HepG2 (cell line): ENCODE results near the gene MPO. TPM values are rescaled to one million over a fixed set of nuclear protein-coding genes. Genes with fewer than 3 reads are reported as not detected.

Experiments used
- ATAC-seq: fragments of 200-7000 bp; cut with Tn5 transposase; 3 replicates; pipeline ENCODE4 v1.9.1; 2020; ENCODE audit warnings: mild to moderate bottlenecking, moderate library complexity
- BruUV-seq: library from RNA; stranded (reverse); fragments of 400-500 nt; replicated peaks from 2 replicates; lab custom pipeline; 2021; lab: Mats Ljungman, UMichigan
- CTCF ChIA-PET: fragments of 300-600 bp; formaldehyde crosslinking; extraction: SDS; loops from one replicate; lab custom pipeline; 2021; ENCODE audit warnings: low total read pairs, inconsistent platforms, low intra/inter-chr PET ratio; lab: Yijun Ruan, JAX
- POLR2A ChIA-PET: fragments of 350-600 bp; sonication (Branson Sonifier 250); formaldehyde crosslinking; loops from one replicate; lab custom pipeline; 2020; ENCODE audit warnings: antibody characterized with exemption, inconsistent platforms; lab: Yijun Ruan, JAX
- DNase-seq: peaks from one replicate; pipeline ENCODE4 v3.0.0-alpha.2; 2015; ENCODE audit warnings: low spot score
- FAIRE-seq: peaks from 3 replicates; lab custom pipeline; 2011; peaks lifted over from hg19 to GRCh38; lab: Jason Lieb, UNC
- H2AFZ ChIP-seq: one replicate; pipeline ENCODE4 v1.6.1; 2011; ENCODE audit warnings: low read length, inconsistent platforms
- H3K27ac ChIP-seq: fragments of 300-600 bp; 3 replicates; pipeline ENCODE4 v1.8.0; 2011; ENCODE audit warnings: mixed run types, mild to moderate bottlenecking, mixed read lengths, low read length, inconsistent platforms; ENCODE audit not compliant: insufficient read depth; ENCODE audit errors: extremely low read length
- H3K27me3 ChIP-seq, 2 experiments: fragments of 200-600 bp in 1 of 2; 2 replicates in 1 of 2; 3 replicates in 1 of 2; pipeline versions ENCODE4 v1.6.0 to v1.8.0; 2011; ENCODE audit warnings: low read length in 2 of 2, mild to moderate bottlenecking in 2 of 2, moderate library complexity in 2 of 2, inconsistent platforms in 1 of 2; ENCODE audit not compliant: insufficient read depth in 2 of 2, control insufficient read depth in 1 of 2
- H3K36me3 ChIP-seq, 2 experiments: fragments of 200-600 bp in 1 of 2; replicated peaks in 1 of 2; 2 replicates in 1 of 2; 3 replicates in 1 of 2; pipeline versions ENCODE4 v1.5.1 to v1.8.0; 2011; ENCODE audit warnings: low read length in 2 of 2, inconsistent platforms in 1 of 2; ENCODE audit not compliant: insufficient read depth in 2 of 2, control insufficient read depth in 1 of 2
- H3K4me1 ChIP-seq: 2 replicates; pipeline ENCODE4 v1.5.1; 2012; ENCODE audit warnings: low read length, inconsistent platforms; ENCODE audit not compliant: insufficient read depth
- H3K4me2 ChIP-seq: 2 replicates; pipeline ENCODE4 v1.6.0; 2011; ENCODE audit warnings: low read depth, low read length, inconsistent platforms
- H3K4me3 ChIP-seq, 3 experiments: fragments of 200-600 bp in 1 of 3; sonication (generic), shearing (Covaris generic) in 1 of 3; replicated peaks in 1 of 3; 2 replicates each; pipeline ENCODE4 v1.5.1; 2011 to 2016; ENCODE audit warnings: low read length in 3 of 3, inconsistent platforms in 2 of 3, low read depth in 2 of 3, mild to moderate bottlenecking in 2 of 3, control low read depth in 1 of 3, mixed read lengths in 1 of 3; ENCODE audit not compliant: insufficient read depth in 1 of 3
- H3K79me2 ChIP-seq: one replicate; pipeline ENCODE4 v1.6.1; 2011; ENCODE audit warnings: low read length, inconsistent platforms; ENCODE audit not compliant: insufficient read depth
- H3K9ac ChIP-seq: 2 replicates; pipeline ENCODE4 v1.6.0; 2011; ENCODE audit warnings: mild to moderate bottlenecking, low read depth, low read length, inconsistent platforms; ENCODE audit not compliant: insufficient read depth
- H3K9me3 ChIP-seq: 2 replicates; pipeline ENCODE4 v1.5.1; 2012; ENCODE audit warnings: mild to moderate bottlenecking, low read length
- H4K20me1 ChIP-seq: 2 replicates; pipeline ENCODE4 v1.6.0; 2011; ENCODE audit warnings: inconsistent platforms, mild to moderate bottlenecking, low read length, moderate library complexity; ENCODE audit not compliant: insufficient read depth
- CCAR2 ChIP-seq: fragments of 200-400 bp; formaldehyde crosslinking; optimal IDR thresholded peaks from 2 replicates; pipeline ENCODE3; 2018; ENCODE audit warnings: low read depth, mild to moderate bottlenecking, low read length, moderate library complexity
- CREM ChIP-seq, 2 experiments: sonication (generic) in 1 of 2; formaldehyde crosslinking in 1 of 2; IDR thresholded peaks; 2 replicates each; pipeline versions ENCODE4 v1.4.0 to v1.6.1; 2016 to 2020; ENCODE audit warnings: antibody characterized with exemption in 1 of 2, mild to moderate bottlenecking in 1 of 2, missing genetic modification reagents in 1 of 2
- DPF2 ChIP-seq: sonication (generic); formaldehyde crosslinking; IDR thresholded peaks from 2 replicates; pipeline ENCODE4 v1.4.0; 2020; ENCODE audit warnings: mild to moderate bottlenecking, low read depth, missing genetic modification reagents, borderline replicate concordance
- EED ChIP-seq: sonication (generic); formaldehyde crosslinking; IDR thresholded peaks from 2 replicates; pipeline ENCODE4 v1.5.0; 2020; ENCODE audit warnings: mild to moderate bottlenecking, missing genetic modification reagents
- KAT2B ChIP-seq: fragments of 150-350 bp; IDR thresholded peaks from 2 replicates; pipeline ENCODE4 v1.6.1; 2014; ENCODE audit warnings: low read depth, low read length, borderline replicate concordance
- KLF16 ChIP-seq, 2 experiments: sonication (generic) in 1 of 2; formaldehyde crosslinking in 1 of 2; IDR thresholded peaks; 2 replicates each; pipeline versions ENCODE4 v1.6.1 to v1.8.0; 2016 to 2023; ENCODE audit warnings: missing genetic modification reagents in 2 of 2, missing compliant biosample characterization in 1 of 2
- MIER2 ChIP-seq: IDR thresholded peaks from 2 replicates; pipeline ENCODE4 v1.6.1; 2016; ENCODE audit warnings: missing biosample characterization, missing genetic modification reagents
- MIER3 ChIP-seq: IDR thresholded peaks from 2 replicates; pipeline ENCODE4 v1.6.1; 2016; ENCODE audit warnings: missing compliant biosample characterization, borderline replicate concordance
- MIXL1 ChIP-seq: IDR thresholded peaks from 2 replicates; pipeline ENCODE4 v1.6.1; 2016
- MXD4 ChIP-seq: IDR thresholded peaks from 2 replicates; pipeline ENCODE4 v1.6.1; 2016; ENCODE audit warnings: mild to moderate bottlenecking, missing biosample characterization, missing genetic modification reagents
- MXI1 ChIP-seq: IDR thresholded peaks from 3 replicates; pipeline ENCODE4 v1.6.1; 2012; ENCODE audit warnings: low read depth, low read length, inconsistent platforms, borderline replicate concordance
- PRMT3 ChIP-seq: sonication (generic); formaldehyde crosslinking; IDR thresholded peaks from 2 replicates; pipeline ENCODE4 v1.8.1; 2022; ENCODE audit warnings: low read depth, mild to moderate bottlenecking, moderate library complexity, missing genetic modification reagents, borderline replicate concordance
- PRPF4 ChIP-seq: fragments of 200-400 bp; formaldehyde crosslinking; IDR thresholded peaks from 2 replicates; pipeline ENCODE4 v1.6.1; 2016; ENCODE audit warnings: low read length, low read depth; ENCODE audit not compliant: poor library complexity, severe bottlenecking
- SIX4 ChIP-seq: sonication (generic); formaldehyde crosslinking; IDR thresholded peaks from 2 replicates; pipeline ENCODE4 v1.4.0; 2020; ENCODE audit warnings: missing genetic modification reagents
- ZFY ChIP-seq: sonication (generic); formaldehyde crosslinking; IDR thresholded peaks from 2 replicates; pipeline ENCODE4 v1.4.0; 2020; ENCODE audit warnings: missing genetic modification reagents
- ZNF143 ChIP-seq: sonication (generic); formaldehyde crosslinking; IDR thresholded peaks from 2 replicates; pipeline ENCODE4 v1.4.0; 2020; ENCODE audit warnings: missing genetic modification reagents
- ZNF224 ChIP-seq: sonication (generic); formaldehyde crosslinking; IDR thresholded peaks from 2 replicates; pipeline ENCODE4 v1.5.0; 2020; ENCODE audit warnings: mild to moderate bottlenecking, missing genetic modification reagents
- ZNF432 ChIP-seq: sonication (generic); formaldehyde crosslinking; IDR thresholded peaks from 2 replicates; pipeline ENCODE4 v1.5.0; 2020; ENCODE audit warnings: missing genetic modification reagents, mild to moderate bottlenecking, borderline replicate concordance
- ZNF44 ChIP-seq: sonication (generic); formaldehyde crosslinking; IDR thresholded peaks from 2 replicates; pipeline ENCODE4 v1.5.1; 2020; ENCODE audit warnings: mild to moderate bottlenecking, missing genetic modification reagents
- ZNF615 ChIP-seq: sonication (generic); formaldehyde crosslinking; IDR thresholded peaks from 2 replicates; pipeline ENCODE4 v1.5.0; 2020; ENCODE audit warnings: mild to moderate bottlenecking, missing genetic modification reagents, borderline replicate concordance
- ZNF619 ChIP-seq: sonication (generic); formaldehyde crosslinking; IDR thresholded peaks from 2 replicates; pipeline ENCODE4 v1.4.0; 2020; ENCODE audit warnings: mild to moderate bottlenecking, missing genetic modification reagents
- ZNF737 ChIP-seq: sonication (generic); formaldehyde crosslinking; IDR thresholded peaks from 2 replicates; pipeline ENCODE4 v1.5.0; 2020; ENCODE audit warnings: missing genetic modification reagents, mild to moderate bottlenecking, borderline replicate concordance
- WGBS: methylation state at CpG from one replicate; pipeline ENCODE4 v1.1.6; 2017; ENCODE audit warnings: low lambda C conversion rate; 5-methylcytosine and 5-hydroxymethylcytosine counted together
- in situ Hi-C: cut with HindIII; loops from 2 replicates; pipeline ENCODE4 v1.10.0; 2017; ENCODE audit warnings: low pct_unique_long_range_greater_than_20kb; ENCODE audit not compliant: extremely low pct_ligation_motif_present
- intact Hi-C: fragments of 100-400 bp; cut with micrococcal nuclease; formaldehyde crosslinking; loops from one replicate; pipeline ENCODE4 v1.10.0; 2022; ENCODE audit not compliant: unreplicated experiment
- polyA plus RNA-seq, 8 experiments: library from polyadenylated mRNA; depleted of rRNA in 3 of 8; stranded (reverse) in 7 of 8; unstranded in 1 of 8; fragments of >200 nt; fragmentation: Illumina TruSeq in 4 of 8; extraction: Trizol in 4 of 8; gene quantifications; 2 replicates each; pipeline versions ENCODE4 v1.2.1 to v1.2.3, GENCODE V29; 2011 to 2016; ENCODE audit warnings: low read depth in 4 of 8, missing spikeins in 1 of 8, mixed read lengths in 1 of 8; ENCODE audit not compliant: insufficient read depth in 1 of 8
- total RNA-seq, 5 experiments: library from RNA; depleted of rRNA; stranded (reverse); fragments of >200 nt; fragmentation: Illumina TruSeq; extraction: Trizol; gene quantifications; 2 replicates each; pipeline ENCODE4 v1.2.3, GENCODE V29; 2016; ENCODE audit warnings: low read depth in 1 of 5
- TF ChIP-seq, protein P1 (sequence below): sonication (generic); formaldehyde crosslinking; IDR thresholded peaks from 2 replicates; pipeline ENCODE4 v1.5.0; 2020; ENCODE audit warnings: missing genetic modification reagents

The MPO gene
- total and polyA plus RNA-seq, 2 of the 13 experiments (the other 11 are each of a cell fraction or from before 2014, with no cell fraction given): not detected

- TF ChIP-seq MIER3 (CRISPR knock-in tag) (no peak), PRMT3 (CRISPR knock-in tag) (no peak), ZNF615 (CRISPR knock-in tag) (no peak), ZNF619 (CRISPR knock-in tag) (no peak), ZNF224 (CRISPR knock-in tag) (no peak)
- TF ChIP-seq, protein P1, sequence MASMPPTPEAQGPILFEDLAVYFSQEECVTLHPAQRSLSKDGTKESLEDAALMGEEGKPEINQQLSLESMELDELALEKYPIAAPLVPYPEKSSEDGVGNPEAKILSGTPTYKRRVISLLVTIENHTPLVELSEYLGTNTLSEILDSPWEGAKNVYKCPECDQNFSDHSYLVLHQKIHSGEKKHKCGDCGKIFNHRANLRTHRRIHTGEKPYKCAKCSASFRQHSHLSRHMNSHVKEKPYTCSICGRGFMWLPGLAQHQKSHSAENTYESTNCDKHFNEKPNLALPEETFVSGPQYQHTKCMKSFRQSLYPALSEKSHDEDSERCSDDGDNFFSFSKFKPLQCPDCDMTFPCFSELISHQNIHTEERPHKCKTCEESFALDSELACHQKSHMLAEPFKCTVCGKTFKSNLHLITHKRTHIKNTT: no peak
Observed at GRCh38 chr17:58314706-58315015, 33.9 kb upstream of the MPO start (continued).

DNA sequence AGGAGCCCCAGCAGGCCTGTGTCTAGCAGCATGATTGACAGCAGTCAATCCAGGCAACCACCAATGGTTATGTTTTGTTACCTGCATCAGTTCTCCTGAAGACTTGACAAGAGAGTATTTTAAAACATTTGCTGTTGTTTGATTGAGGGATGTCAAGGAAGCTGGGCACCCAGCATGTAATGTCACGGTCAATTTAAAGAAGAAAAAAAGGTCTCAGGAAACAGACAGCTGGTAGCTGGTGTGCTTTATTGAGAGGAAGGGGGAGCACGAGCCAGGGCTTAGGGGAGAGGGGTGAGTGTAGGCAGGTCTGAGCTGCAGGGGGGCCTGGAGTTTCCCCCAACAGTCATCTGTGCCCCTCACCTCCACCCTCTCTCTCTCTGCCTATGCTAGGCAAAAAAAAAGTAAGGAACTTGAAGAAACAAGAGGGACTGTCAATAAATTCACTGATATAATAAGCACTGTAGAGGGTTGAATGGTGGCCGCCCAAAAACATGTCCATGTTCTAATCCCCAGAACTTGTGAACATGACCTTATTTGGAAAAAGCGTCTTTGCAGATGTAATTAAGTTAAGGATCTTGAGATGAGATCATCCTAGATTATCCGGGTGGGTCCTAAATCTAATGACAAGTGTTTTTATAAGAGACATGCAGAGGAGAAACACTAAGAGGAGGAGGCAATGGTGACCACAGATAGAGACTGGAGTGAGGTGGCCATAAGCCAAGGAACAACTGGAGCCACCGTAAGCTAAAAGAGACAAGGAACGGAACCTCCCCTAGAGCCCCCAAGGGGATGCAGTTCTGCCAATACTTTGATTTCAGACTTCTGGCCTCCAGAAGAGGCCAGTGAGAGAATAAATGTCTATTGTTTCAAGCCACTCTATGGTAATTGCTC, 33.3 kb upstream of the MPO start:
- intact Hi-C loops (no loop called here), in situ Hi-C loops (no loop called here)
- Histone ChIP-seq H3K4me2 (no peak overlapping the region), H2AFZ (no peak overlapping the region), H3K9ac (no peak overlapping the region), H3K79me2 (no peaks in the 10 kb centered on the region), H3K4me1 (peaks cover 13% of the 10 kb centered on the region), H3K27ac (no peak overlapping the region), H3K27me3 (peaks cover 16 to 70% of the 10 kb centered on the region in 2 experiments; a peak in 4 of 5 replicates), H3K9me3 (no peaks in the 10 kb centered on the region), H3K36me3 (no peaks in the 10 kb centered on the region), H3K4me3 (no peak overlapping the region), H4K20me1 (no peaks in the 10 kb centered on the region)
- DNase-seq (no peak), ATAC-seq (no peak), FAIRE-seq (no peak)
- BruUV-seq: no TSS peak
- 46% methylated on average over 7 of the region's 7 CpGs for WGBS
- POLR2A ChIA-PET: interaction anchor here (1.4 kb wide), 1 partner anchor 103 kb away, joined by 3 read pairs; the partner anchor contains the start of gene RNF43
- CTCF ChIA-PET: interaction anchor here (2.0 kb wide), 1 partner anchor 133 kb away, joined by 6 read pairs; no protein-coding TSS in a partner anchor
- no peak for TF ChIP-seq ZNF737
- TF ChIP-seq CREM (IDR thresholded peaks at IDR 0.05): no peak
- no peak for TF ChIP-seq CREM (CRISPR knock-in tag; IDR thresholded peaks at IDR 0.05)
- TF ChIP-seq ZNF143 (CRISPR knock-in tag): no peak
- TF ChIP-seq ZNF432 (CRISPR knock-in tag): no peak
- TF ChIP-seq MXI1: no peak
- no peak for TF ChIP-seq MIXL1 (CRISPR knock-in tag)
- TF ChIP-seq EED (CRISPR knock-in tag): no peak
- TF ChIP-seq CCAR2: no peak
- no peak for TF ChIP-seq KAT2B
- TF ChIP-seq DPF2 (CRISPR knock-in tag): no peak
- TF ChIP-seq MXD4 (CRISPR knock-in tag): no peak
- no peak for TF ChIP-seq ZNF44 (CRISPR knock-in tag)
- TF ChIP-seq MIER2 (CRISPR knock-in tag): no peak
- no peak for TF ChIP-seq ZFY (CRISPR knock-in tag)
- no peak for TF ChIP-seq SIX4 (CRISPR knock-in tag)
- no peak for TF ChIP-seq KLF16 (CRISPR knock-in tag; IDR thresholded peaks at IDR 0.05)
- TF ChIP-seq PRPF4: no peak
